ENCODE data around the gene RPS14.

Gene RPS14

GRCh38 chr5:150491876-150492275 lies 42.3 kb upstream of the RPS14 start:
- Histone ChIP-seq H2AFZ (ENCODE audit: insufficient read depth, low read length, poor library complexity) (peak overlapping the region; percentile 37), H3K4me2 (ENCODE audit: low read length) (no peak overlapping the region), H2AK5ac (ENCODE audit: low read length) (peak overlapping the region; percentile 94), H4K8ac (ENCODE audit: low read depth, low read length) (peak overlapping the region; percentile 59), H3K4me3 (ENCODE audit: low read depth, low read length) (no peak overlapping the region), H3K79me2 (ENCODE audit: control insufficient read depth, insufficient read depth, low read length, poor library complexity) (peaks cover 48% of the 10 kb centered on the region), H3K23ac (ENCODE audit: low read length) (no peak overlapping the region), H3K4ac (ENCODE audit: low read depth, low read length) (peak overlapping the region; percentile 100), H2BK120ac (ENCODE audit: insufficient read depth, low read length, poor library complexity) (peak overlapping the region; percentile 86), H3K14ac (ENCODE audit: low read length) (peak overlapping the region; percentile 97), H2BK12ac (ENCODE audit: low read length) (peak overlapping the region; percentile 96), H2BK5ac (ENCODE audit: low read depth, low read length, poor library complexity) (peak overlapping the region; percentile 85), H3K9ac (ENCODE audit: low read length) (no peak overlapping the region), H3K36me3 (ENCODE audit: control insufficient read depth in 1 of 2, insufficient read depth in 2 of 2, low read length in 2 of 2) (peaks cover 22 to 29% of the 10 kb centered on the region in 2 experiments), H3K18ac (ENCODE audit: low read length) (peak overlapping the region; percentile 94), H3K9me3 (ENCODE audit: insufficient read depth, low read depth, low read length) (no peaks in the 10 kb centered on the region), H3K27me3 (ENCODE audit: insufficient read depth, low read length) (no peaks in the 10 kb centered on the region), H4K12ac (ENCODE audit: low read depth, low read length) (peak overlapping the region; percentile 46), H3K27ac (ENCODE audit: low read depth, low read length) (peak overlapping the region; percentile 71), H3K4me1 (ENCODE audit: control insufficient read depth in 1 of 2, insufficient read depth in 2 of 2, low read length in 2 of 2) (peaks cover 54 to 56% of the 10 kb centered on the region in 2 experiments), H3K79me1 (ENCODE audit: low read length) (peaks cover 40% of the 10 kb centered on the region), H4K91ac (ENCODE audit: low read depth, low read length) (peak overlapping the region; percentile 96)
- WGBS (ENCODE audit: extremely low coverage, insufficient coverage, insufficient read length) = no CpG with 5 or more reads among the region's 4 CpGs
- DNase-seq = no peak

GRCh38 chr5:150490754-150491153 lies 41.2 kb upstream of the RPS14 start:
- Histone ChIP-seq H3K27me3 (ENCODE audit: insufficient read depth, low read length) (no peaks in the 10 kb centered on the region), H3K79me2 (ENCODE audit: control insufficient read depth, insufficient read depth, low read length, poor library complexity) (peaks cover 48% of the 10 kb centered on the region), H3K14ac (ENCODE audit: low read length) (peak overlapping the region; percentile 35), H2BK120ac (ENCODE audit: insufficient read depth, low read length, poor library complexity) (peak overlapping the region; percentile 48), H3K4me1 (ENCODE audit: control insufficient read depth in 1 of 2, insufficient read depth in 2 of 2, low read length in 2 of 2) (peaks cover 50 to 51% of the 10 kb centered on the region in 2 experiments), H3K23ac (ENCODE audit: low read length) (no peak overlapping the region), H3K4me3 (ENCODE audit: low read depth, low read length) (no peak overlapping the region), H3K79me1 (ENCODE audit: low read length) (peaks cover 49% of the 10 kb centered on the region), H2BK12ac (ENCODE audit: low read length) (no peak overlapping the region), H2AFZ (ENCODE audit: insufficient read depth, low read length, poor library complexity) (no peak overlapping the region), H4K8ac (ENCODE audit: low read depth, low read length) (no peak overlapping the region), H3K27ac (ENCODE audit: low read depth, low read length) (peak overlapping the region; percentile 100), H3K4ac (ENCODE audit: low read depth, low read length) (peak overlapping the region; percentile 81), H2AK5ac (ENCODE audit: low read length) (peak overlapping the region; percentile 18), H3K4me2 (ENCODE audit: low read length) (no peak overlapping the region), H3K9me3 (ENCODE audit: insufficient read depth, low read depth, low read length) (no peaks in the 10 kb centered on the region), H3K36me3 (ENCODE audit: control insufficient read depth in 1 of 2, insufficient read depth in 2 of 2, low read length in 2 of 2) (peaks cover 18 to 21% of the 10 kb centered on the region in 2 experiments), H2BK5ac (ENCODE audit: low read depth, low read length, poor library complexity) (peak overlapping the region; percentile 24), H3K9ac (ENCODE audit: low read length) (no peak overlapping the region), H4K91ac (ENCODE audit: low read depth, low read length) (peak overlapping the region; percentile 63), H4K12ac (ENCODE audit: low read depth, low read length) (no peak overlapping the region), H3K18ac (ENCODE audit: low read length) (peak overlapping the region; percentile 34)
- DNase-seq = no peak
- WGBS (ENCODE audit: extremely low coverage, insufficient coverage, insufficient read length) = no CpG with 5 or more reads among the region's 1 CpG

GRCh38 chr5:150490296-150490669 lies 40.7 kb upstream of the RPS14 start:
- no peak overlapping the region for H2AFZ ChIP-seq (ENCODE audit: insufficient read depth, low read length, poor library complexity)
- H3K4me2 ChIP-seq (ENCODE audit: low read length) = peak overlapping the region; percentile 25
- no peaks in the 10 kb centered on the region for H3K9me3 ChIP-seq (ENCODE audit: insufficient read depth, low read depth, low read length)
- H3K27ac ChIP-seq (ENCODE audit: low read depth, low read length) = peak overlapping the region; percentile 100
- peak overlapping the region; percentile 63 for H4K91ac ChIP-seq (ENCODE audit: low read depth, low read length)
- H3K4me3 ChIP-seq (ENCODE audit: low read depth, low read length) = no peak overlapping the region
- no peaks in the 10 kb centered on the region for H3K27me3 ChIP-seq (ENCODE audit: insufficient read depth, low read length)
- H2AK5ac ChIP-seq (ENCODE audit: low read length) = peak overlapping the region; percentile 64
- peak overlapping the region; percentile 77 for H2BK5ac ChIP-seq (ENCODE audit: low read depth, low read length, poor library complexity)
- H4K8ac ChIP-seq (ENCODE audit: low read depth, low read length) = peak overlapping the region; percentile 26
- H2BK12ac ChIP-seq (ENCODE audit: low read length) = peak overlapping the region; percentile 1
- H3K14ac ChIP-seq (ENCODE audit: low read length) = peak overlapping the region; percentile 1
- peak overlapping the region; percentile 2 for H3K18ac ChIP-seq (ENCODE audit: low read length)
- H3K9ac ChIP-seq (ENCODE audit: low read length) = no peak overlapping the region
- DNase-seq = no peak
- peaks cover 18 to 21% of the 10 kb centered on the region in 2 experiments for H3K36me3 ChIP-seq (ENCODE audit: control insufficient read depth in 1 of 2, insufficient read depth in 2 of 2, low read length in 2 of 2)
- H4K12ac ChIP-seq (ENCODE audit: low read depth, low read length) = no peak overlapping the region
- H3K79me2 ChIP-seq (ENCODE audit: control insufficient read depth, insufficient read depth, low read length, poor library complexity) = peaks cover 52% of the 10 kb centered on the region
- peak overlapping the region; percentile 75 for H2BK120ac ChIP-seq (ENCODE audit: insufficient read depth, low read length, poor library complexity)
- no CpG with 5 or more reads among the region's 2 CpGs for WGBS (ENCODE audit: extremely low coverage, insufficient coverage, insufficient read length)
- H3K79me1 ChIP-seq (ENCODE audit: low read length) = peaks cover 53% of the 10 kb centered on the region
- H3K4ac ChIP-seq (ENCODE audit: low read depth, low read length) = peak overlapping the region; percentile 81
- peaks cover 50 to 51% of the 10 kb centered on the region in 2 experiments for H3K4me1 ChIP-seq (ENCODE audit: control insufficient read depth in 1 of 2, insufficient read depth in 2 of 2, low read length in 2 of 2)
- H3K23ac ChIP-seq (ENCODE audit: low read length) = no peak overlapping the region

- H3K4me1 ChIP-seq (ENCODE audit: control insufficient read depth in 1 of 2, insufficient read depth in 2 of 2, low read length in 2 of 2) = peaks cover 53 to 55% of the 10 kb centered on the region in 2 experiments
Observed at GRCh38 chr5:150489360-150490295, 40.1 kb upstream of the RPS14 start.

More at GRCh38 chr5:150489360-150490295, 40.1 kb upstream of the RPS14 start:
- Histone ChIP-seq H3K4me3 (ENCODE audit: low read depth, low read length) (no peak overlapping the region), H3K79me2 (ENCODE audit: control insufficient read depth, insufficient read depth, low read length, poor library complexity) (peaks cover 53% of the 10 kb centered on the region), H4K12ac (ENCODE audit: low read depth, low read length) (no peak overlapping the region), H2AFZ (ENCODE audit: insufficient read depth, low read length, poor library complexity) (no peak overlapping the region), H4K91ac (ENCODE audit: low read depth, low read length) (peak overlapping the region; percentile 69), H3K36me3 (ENCODE audit: control insufficient read depth in 1 of 2, insufficient read depth in 2 of 2, low read length in 2 of 2) (peaks cover 18 to 21% of the 10 kb centered on the region in 2 experiments), H3K9ac (ENCODE audit: low read length) (no peak overlapping the region), H3K23ac (ENCODE audit: low read length) (no peak overlapping the region), H3K9me3 (ENCODE audit: insufficient read depth, low read depth, low read length) (no peaks in the 10 kb centered on the region), H3K27ac (ENCODE audit: low read depth, low read length) (peak overlapping the region; percentile 100), H3K14ac (ENCODE audit: low read length) (peak overlapping the region; percentile 45), H2BK120ac (ENCODE audit: insufficient read depth, low read length, poor library complexity) (peak overlapping the region; percentile 75), H3K4ac (ENCODE audit: low read depth, low read length) (peak overlapping the region; percentile 81), H3K79me1 (ENCODE audit: low read length) (peaks cover 60% of the 10 kb centered on the region), H4K8ac (ENCODE audit: low read depth, low read length) (peak overlapping the region; percentile 36), H2BK5ac (ENCODE audit: low read depth, low read length, poor library complexity) (peak overlapping the region; percentile 77), H2BK12ac (ENCODE audit: low read length) (peak overlapping the region; percentile 18), H3K4me2 (ENCODE audit: low read length) (peak overlapping the region; percentile 57), H3K27me3 (ENCODE audit: insufficient read depth, low read length) (no peaks in the 10 kb centered on the region), H2AK5ac (ENCODE audit: low read length) (peak overlapping the region; percentile 64), H3K18ac (ENCODE audit: low read length) (peak overlapping the region; percentile 68)
- WGBS (ENCODE audit: extremely low coverage, insufficient coverage, insufficient read length) = no CpG with 5 or more reads among the region's 9 CpGs
- peak in 1 of 2 donors; percentile 24 for DNase-seq

All from trophoblast cell (in vitro differentiated cells and primary cell).